HCT116 (cell line): ENCODE results near the gene CAND2. TPM values are rescaled to one million over a fixed set of nuclear protein-coding genes. Genes with fewer than 3 reads are reported as not detected.
A peak's percentile ranks its signal among the peaks of the same experiment; 100 is the strongest.

ENCODE experiments used
- ATAC-seq: fragments of 200-7000 bp; cut with Tn5 transposase; 2 replicates; pipeline ENCODE4 v1.9.1; 2020; ENCODE audit warnings: mild to moderate bottlenecking, moderate library complexity
- BruUV-seq: library from RNA; stranded (reverse); fragments of 400-500 nt; replicated peaks from 2 replicates; lab custom pipeline; 2021; lab: Mats Ljungman, UMichigan
- CTCF ChIA-PET: fragments of 300-600 bp; sonication (Branson Sonifier 250); formaldehyde crosslinking; loops from one replicate; lab custom pipeline; 2021; ENCODE audit warnings: antibody characterized with exemption; lab: Charles Lee
- POLR2A ChIA-PET: fragments of 300-600, 350-600 bp; sonication (Branson Sonifier 250); formaldehyde crosslinking; loops from one replicate; lab custom pipeline; 2021; ENCODE audit warnings: antibody characterized with exemption; lab: Charles Lee
- RAD21 ChIA-PET, 2 experiments: fragments of 300-600 bp; sonication (Branson Sonifier 250); formaldehyde crosslinking; loops; one replicate each; lab custom pipeline; 2023; ENCODE audit warnings: low total read pairs in 2 of 2; ENCODE audit not compliant: uncharacterized antibody in 2 of 2, unreplicated experiment in 2 of 2, low non-redundant PET in 1 of 2; lab: Charles Lee
- DNase-seq: peaks from one replicate; pipeline ENCODE4 v3.0.0-alpha.2; 2010; ENCODE audit warnings: low read depth, low spot score
- H2AFZ ChIP-seq: fragments of 200-600 bp; shearing (Covaris generic), sonication (generic); 2 replicates; pipeline ENCODE4 v1.6.1; 2017; ENCODE audit warnings: low read depth, mixed run types, mixed read lengths, antibody characterized with exemption, low read length; ENCODE audit not compliant: poor library complexity, severe bottlenecking
- H3K27ac ChIP-seq: 2 replicates; pipeline ENCODE4 v1.5.1; 2012; ENCODE audit warnings: low read depth, low read length
- H3K27me3 ChIP-seq: fragments of 200-600 bp; sonication (generic); 2 replicates; pipeline ENCODE4 v1.6.1; 2016; ENCODE audit warnings: mixed run types, low read length, mixed read lengths; ENCODE audit not compliant: insufficient read depth
- H3K36me3 ChIP-seq, 2 experiments: fragments of 200-500 bp in 1 of 2; fragments of 200-600 bp in 1 of 2; sonication (Bioruptor generic) in 1 of 2; sonication (generic) in 1 of 2; 2 replicates each; pipeline versions ENCODE4 v1.5.1 to v1.6.1; 2014 to 2016; ENCODE audit warnings: low read length in 2 of 2, inconsistent platforms in 1 of 2, mixed read lengths in 1 of 2, mixed run types in 1 of 2; ENCODE audit not compliant: insufficient read depth in 2 of 2, control insufficient read depth in 1 of 2
- H3K4me1 ChIP-seq, 2 experiments: fragments of 200-600 bp in 1 of 2; sonication (generic) in 1 of 2; 2 replicates each; pipeline versions ENCODE4 v1.5.1 to v1.6.1; 2012 to 2017; ENCODE audit warnings: low read length in 2 of 2, inconsistent platforms in 1 of 2, mild to moderate bottlenecking in 1 of 2, mixed read lengths in 1 of 2, mixed run types in 1 of 2, moderate library complexity in 1 of 2; ENCODE audit not compliant: insufficient read depth in 2 of 2, control insufficient read depth in 1 of 2
- H3K4me2 ChIP-seq: fragments of 200-600 bp; sonication (generic); 2 replicates; pipeline ENCODE4 v1.6.1; 2017; ENCODE audit warnings: mixed run types, low read length, mixed read lengths
- H3K4me3 ChIP-seq, 2 experiments: fragments of 200-600 bp in 1 of 2; sonication (generic) in 1 of 2; replicated peaks in 1 of 2; 2 replicates each; pipeline ENCODE4 v1.5.1; 2011 to 2016; ENCODE audit warnings: low read length in 2 of 2, control low read depth in 1 of 2, low read depth in 1 of 2, mild to moderate bottlenecking in 1 of 2, mixed read lengths in 1 of 2, mixed run types in 1 of 2
- H3K79me2 ChIP-seq: fragments of 200-600 bp; sonication (generic); 2 replicates; pipeline ENCODE4 v1.6.1; 2017; ENCODE audit warnings: mild to moderate bottlenecking, mixed run types, low read length, moderate library complexity, mixed read lengths; ENCODE audit not compliant: insufficient read depth
- H3K9ac ChIP-seq: fragments of 200-600 bp; sonication (generic); 2 replicates; pipeline ENCODE4 v1.6.1; 2016; ENCODE audit warnings: low read length, mixed read lengths
- H3K9me2 ChIP-seq: fragments of 200-600 bp; sonication (generic), shearing (Covaris generic); 2 replicates; pipeline ENCODE4 v1.6.1; 2017; ENCODE audit warnings: mixed run types, mild to moderate bottlenecking, moderate library complexity; ENCODE audit not compliant: insufficient read depth
- H3K9me3 ChIP-seq, 2 experiments: fragments of 200-500 bp in 1 of 2; fragments of 200-600 bp in 1 of 2; sonication (Bioruptor generic) in 1 of 2; sonication (generic) in 1 of 2; 2 replicates each; pipeline ENCODE4 v1.6.1; 2014 to 2017; ENCODE audit warnings: low read length in 2 of 2, mixed read lengths in 2 of 2, inconsistent platforms in 1 of 2, low read depth in 1 of 2, mild to moderate bottlenecking in 1 of 2, mixed run types in 1 of 2, moderate library complexity in 1 of 2; ENCODE audit not compliant: control insufficient read depth in 1 of 2, insufficient read depth in 1 of 2
- H4K20me1 ChIP-seq: fragments of 200-600 bp; sonication (generic), shearing (Covaris generic); 2 replicates; pipeline ENCODE4 v1.6.1; 2017; ENCODE audit warnings: mixed run types, mild to moderate bottlenecking, moderate library complexity; ENCODE audit not compliant: insufficient read depth
- CBX3 ChIP-seq: IDR thresholded peaks from 2 replicates; pipeline ENCODE4 v1.6.1; 2012; ENCODE audit warnings: low read depth
- CEBPB ChIP-seq: IDR thresholded peaks from 2 replicates; pipeline ENCODE4 v1.6.1; 2012; ENCODE audit warnings: low read depth
- CTCF ChIP-seq, 3 experiments: fragments of 200-600 bp in 1 of 3; sonication (generic) in 1 of 3; IDR thresholded peaks in 2 of 3; conservative IDR thresholded peaks in 1 of 3; 2 replicates each; pipeline ENCODE4 v1.5.1; 2012 to 2017; ENCODE audit warnings: low read depth in 2 of 3, low read length in 2 of 3, antibody characterized with exemption in 1 of 3, borderline replicate concordance in 1 of 3, control low read depth in 1 of 3, mild to moderate bottlenecking in 1 of 3, mixed read lengths in 1 of 3, mixed run types in 1 of 3, moderate library complexity in 1 of 3; ENCODE audit not compliant: insufficient read depth in 1 of 3
- ELF1 ChIP-seq: IDR thresholded peaks from 2 replicates; pipeline ENCODE4 v1.6.1; 2012; ENCODE audit warnings: low read depth, borderline replicate concordance
- EZH2 ChIP-seq: fragments of 200-600 bp; sonication (generic); IDR thresholded peaks from 2 replicates; pipeline ENCODE4 v1.6.1; 2017; ENCODE audit warnings: antibody characterized with exemption, mixed run types
- EZH2phosphoT487 ChIP-seq: fragments of 200-600 bp; IDR thresholded peaks from 2 replicates; pipeline ENCODE4 v1.6.1; 2018; ENCODE audit warnings: antibody characterized with exemption, borderline replicate concordance
- FOSL1 ChIP-seq: IDR thresholded peaks from 2 replicates; pipeline ENCODE4 v1.6.1; 2012; ENCODE audit warnings: low read depth
- JUND ChIP-seq: IDR thresholded peaks from 2 replicates; pipeline ENCODE4 v1.6.1; 2012
- MAX ChIP-seq: IDR thresholded peaks from 2 replicates; pipeline ENCODE4 v1.6.1; 2012
- POLR2A ChIP-seq: IDR thresholded peaks from 2 replicates; pipeline ENCODE4 v1.7.0; 2011; ENCODE audit warnings: borderline replicate concordance; ENCODE audit not compliant: insufficient read depth, insufficient read length; ENCODE audit errors: extremely low read depth
- POLR2AphosphoS5 ChIP-seq: IDR thresholded peaks from 2 replicates; pipeline ENCODE4 v1.6.1; 2011; ENCODE audit warnings: mild to moderate bottlenecking, low read depth, low read length, moderate library complexity
- RAD21 ChIP-seq: IDR thresholded peaks from 2 replicates; pipeline ENCODE4 v1.6.1; 2012; ENCODE audit warnings: low read depth, mild to moderate bottlenecking
- REST ChIP-seq: IDR thresholded peaks from 2 replicates; pipeline ENCODE4 v1.6.1; 2012; ENCODE audit warnings: low read depth
- SIN3A ChIP-seq: IDR thresholded peaks from 2 replicates; pipeline ENCODE4 v1.6.1; 2012; ENCODE audit warnings: low read depth
- SP1 ChIP-seq: IDR thresholded peaks from 2 replicates; pipeline ENCODE4 v1.6.1; 2012; ENCODE audit warnings: low read depth
- SRF ChIP-seq: IDR thresholded peaks from 2 replicates; pipeline ENCODE4 v1.6.1; 2012; ENCODE audit warnings: low read depth
- ZBTB33 ChIP-seq: IDR thresholded peaks from 2 replicates; pipeline ENCODE4 v1.6.1; 2011; ENCODE audit warnings: mild to moderate bottlenecking, low read length, moderate library complexity; ENCODE audit not compliant: insufficient replicate concordance; ENCODE audit errors: extremely low read depth
- ZFX ChIP-seq: fragments of 450-650 bp; IDR thresholded peaks from 2 replicates; pipeline ENCODE4 v1.6.1; 2017
- ZNF274 ChIP-seq: fragments of 200-500 bp; sonication (Bioruptor generic); IDR thresholded peaks from 2 replicates; pipeline ENCODE4 v1.6.1; 2014; ENCODE audit warnings: mild to moderate bottlenecking, low read depth, low read length, inconsistent platforms
- intact Hi-C: fragments of 100-400 bp; cut with micrococcal nuclease; formaldehyde crosslinking; loops from 2 replicates; pipeline ENCODE4 v1.10.0; 2022
- total RNA-seq: library from RNA; stranded (reverse); gene quantifications from one replicate; pipeline ENCODE4 v1.2.1, GENCODE V29; 2021; ENCODE audit not compliant: unreplicated experiment

Gene CAND2
- total RNA-seq, 1 experiment from 2014 or later, result not detected

GRCh38 chr3:12841149-12841969 lies 44.9 kb downstream of the CAND2 start, which contains the start of gene RPL32:
TSS of gene RPL32 (minus strand) at chr3:12841565. CDS start at chr3:12840237, 1,328 bp downstream.
- peak within 1 kb of the TSS; percentile 95 to 100 for H3K4me3 ChIP-seq
- ChIA-PET CTCF (interaction anchor here (0.6 to 2.0 kb wide), 11 partner anchors 8 to 251 kb away, joined by 3 to 12 read pairs (median 4); no protein-coding TSS in a partner anchor), POLR2A (interaction anchor here (0.8 to 1.9 kb wide), 10 partner anchors 8 to 135 kb away, joined by 3 to 13 read pairs (median 5); partner anchors contain the start of gene TMEM40), RAD21 (no interaction called here)
- intact Hi-C loops, result no loop called here
- H2AFZ ChIP-seq, result peak within 1 kb of the TSS; percentile 51
- H3K27ac ChIP-seq, result peak within 1 kb of the TSS; percentile 93
- H3K36me3 ChIP-seq, result peaks cover 31 to 46% of the 10 kb centered on the region in 2 experiments
- H3K79me2 ChIP-seq, result peaks cover 50% of the 10 kb centered on the region
- no peaks in the 10 kb centered on the region for H3K9me2 ChIP-seq
- BruUV-seq, result no TSS peak
- H3K4me1 ChIP-seq, result peaks cover 0 to 18% of the 10 kb centered on the region in 2 experiments; a peak in 2 of 4 replicates
- DNase-seq (peak; percentile 94), ATAC-seq (peak; percentile 82)
- peak within 1 kb of the TSS; percentile 95 for H3K4me2 ChIP-seq
- H3K9me3 ChIP-seq, result no peaks in the 10 kb centered on the region
- H3K27me3 ChIP-seq, result no peaks in the 10 kb centered on the region
- peak within 1 kb of the TSS; percentile 100 for H3K9ac ChIP-seq
- H4K20me1 ChIP-seq, result peaks cover 35% of the 10 kb centered on the region; the same call in 1 of the 2 replicates
- peak; percentile 79 to 87 (median 80) for TF ChIP-seq CTCF (IDR thresholded peaks at IDR 0.05 in 2 of 3, conservative IDR thresholded peaks at IDR 0.05 in 1 of 3; ENCODE audit: borderline replicate concordance in 1 of 3, insufficient read depth in 1 of 3, low read depth in 2 of 3, low read length in 2 of 3)
- peak; percentile 68; the same call in 1 of the 2 replicates for TF ChIP-seq CEBPB
- peak; percentile 34; the same call in 1 of the 2 replicates for TF ChIP-seq CBX3
- peak; percentile 96 for TF ChIP-seq SIN3A
- TF ChIP-seq SRF, result peak; percentile 98
- TF ChIP-seq RAD21, result peak; percentile 51; the same call in 1 of the 2 replicates
- TF ChIP-seq EZH2, result no peak
- TF ChIP-seq JUND, result no peak
- peak; percentile 99 for TF ChIP-seq ELF1
- peak; percentile 95 for TF ChIP-seq POLR2A
- TF ChIP-seq EZH2phosphoT487, result no peak
- TF ChIP-seq POLR2AphosphoS5, result peak; percentile 98
- peak; percentile 77 for TF ChIP-seq SP1
- TF ChIP-seq ZNF274, result no peak
- TF ChIP-seq MAX, result peak; percentile 95
- TF ChIP-seq FOSL1, result no peak
- no peak for TF ChIP-seq REST
- TF ChIP-seq ZBTB33, result no peak
- TF ChIP-seq ZFX, result peak; percentile 14; the same call in 1 of the 2 replicates
